Small intestine (tissue), 7 donors: Measurements from ENCODE around the gene ACBD6. TPM values are rescaled to one million over a fixed set of nuclear protein-coding genes. Genes with fewer than 3 reads are reported as not detected.

Experiments used
- DNase-seq, 2 donors: peaks; one replicate each; pipeline versions ENCODE4 v3.0.0 to v3.0.0-alpha.2; 2013
- FAIRE-seq: peaks from 2 replicates; lab custom pipeline; 2012; peaks lifted over from hg19 to GRCh38; lab: Jason Lieb, UNC
- H3K27ac ChIP-seq, 3 donors: one replicate each; pipeline ENCODE4 v1.5.1; 2013; ENCODE audit warnings: low read length in 2 of 3, mild to moderate bottlenecking in 2 of 3, control low read depth in 1 of 3, inconsistent platforms in 1 of 3, low read depth in 1 of 3, moderate library complexity in 1 of 3
- H3K27me3 ChIP-seq, 3 donors: one replicate each; pipeline ENCODE4 v1.6.1; 2013; ENCODE audit warnings: low read length in 3 of 3, inconsistent platforms in 1 of 3; ENCODE audit not compliant: control insufficient read depth in 3 of 3, insufficient read depth in 3 of 3
- H3K36me3 ChIP-seq, 3 donors: one replicate each; pipeline ENCODE4 v1.6.1; 2013; ENCODE audit warnings: low read length in 3 of 3, inconsistent platforms in 1 of 3, low read depth in 1 of 3, mild to moderate bottlenecking in 1 of 3, moderate library complexity in 1 of 3; ENCODE audit not compliant: control insufficient read depth in 3 of 3, insufficient read depth in 2 of 3
- H3K4me1 ChIP-seq, 3 donors: one replicate each; pipeline ENCODE4 v1.6.1; 2013; ENCODE audit warnings: low read length in 2 of 3, inconsistent platforms in 1 of 3, low read depth in 1 of 3, mild to moderate bottlenecking in 1 of 3, moderate library complexity in 1 of 3; ENCODE audit not compliant: control insufficient read depth in 3 of 3, insufficient read depth in 2 of 3
- H3K4me3 ChIP-seq, 3 donors: one replicate each; pipeline ENCODE4 v1.5.1; 2013; ENCODE audit warnings: low read length in 3 of 3, control low read depth in 1 of 3, inconsistent platforms in 1 of 3, low read depth in 1 of 3, mild to moderate bottlenecking in 1 of 3, moderate library complexity in 1 of 3
- H3K9me3 ChIP-seq, 2 donors: one replicate each; pipeline ENCODE4 v1.6.1; 2013; ENCODE audit warnings: low read depth in 1 of 2, low read length in 1 of 2; ENCODE audit not compliant: control insufficient read depth in 2 of 2, insufficient read depth in 1 of 2
- WGBS, 3 donors: extraction: QIAGEN DNeasy Blood & Tissue Kit; methylation state at CpG; one replicate each; pipeline ENCODE4 v1.1.7; 2013; 5-methylcytosine and 5-hydroxymethylcytosine counted together
- polyA plus RNA-seq, 4 donors: library from polyadenylated mRNA; stranded (reverse) in 3 of 4; unstranded in 1 of 4; fragments of 200-250 nt in 3 of 4; fragments of 120-200 nt in 1 of 4; gene quantifications; one replicate each; pipeline versions ENCODE4 v1.2.1 to v1.2.3, GENCODE V29; 2013
- donor health status: healthy with polysubstance abuse.
- donor health status: control.
- donor health status: control.
- donor health status: Bipolar disorder and iron deficiency.
- donor health status: healthy.

The ACBD6 gene
- polyA plus RNA-seq, 4 donors, result 12.7 to 49.5 (median 20.7) TPM

DNA sequence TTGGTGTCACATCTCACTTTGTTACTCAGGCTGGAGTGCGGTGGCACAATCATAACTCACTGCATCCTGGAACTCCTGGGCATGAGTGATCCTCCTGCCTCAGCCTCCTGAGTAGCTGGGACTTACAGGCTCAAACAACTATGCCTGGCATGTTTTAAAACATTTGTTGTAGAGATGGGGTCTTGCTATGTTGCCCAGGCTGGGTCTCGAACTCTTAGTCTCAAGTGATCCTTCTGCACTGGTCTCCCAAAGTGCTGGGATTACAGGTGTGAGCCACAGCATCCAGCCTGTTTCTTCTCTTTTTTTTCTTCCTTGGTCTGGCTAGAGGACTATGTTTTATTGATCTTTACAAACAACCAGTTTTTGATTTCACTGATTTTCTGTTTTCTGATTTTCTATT lies 207.7 kb downstream of the ACBD6 start:
- Histone ChIP-seq H3K27me3 (no peaks in the 10 kb centered on the region), H3K27ac (no peak overlapping the region), H3K4me1 (no peaks in the 10 kb centered on the region), H3K36me3 (peaks cover 0 to 11% (median 0%) of the 10 kb centered on the region in 3 donors), H3K4me3 (no peak overlapping the region), H3K9me3 (peaks cover 0 to 3% of the 10 kb centered on the region in 2 donors)
- FAIRE-seq, result no peak
- no peak for DNase-seq
- WGBS, 3 donors, result 97 to 100% (median 98%) methylated on average over 2 of the region's 2 CpGs

GRCh38 chr1:180291004-180291403 lies 211.4 kb downstream of the ACBD6 start:
- FAIRE-seq, result no peak
- 4 to 61% (median 37%) methylated on average over 1 of the region's 1 CpG for WGBS, 3 donors
- Histone ChIP-seq H3K4me1 (peaks cover 0 to 3% (median 0%) of the 10 kb centered on the region in 3 donors), H3K36me3 (peaks cover 0 to 14% (median 0%) of the 10 kb centered on the region in 3 donors), H3K27ac (no peak overlapping the region), H3K9me3 (peaks cover 0 to 3% of the 10 kb centered on the region in 2 donors), H3K4me3 (no peak overlapping the region), H3K27me3 (no peaks in the 10 kb centered on the region)
- peak in 1 of 2 donors; percentile 43 for DNase-seq

DNA sequence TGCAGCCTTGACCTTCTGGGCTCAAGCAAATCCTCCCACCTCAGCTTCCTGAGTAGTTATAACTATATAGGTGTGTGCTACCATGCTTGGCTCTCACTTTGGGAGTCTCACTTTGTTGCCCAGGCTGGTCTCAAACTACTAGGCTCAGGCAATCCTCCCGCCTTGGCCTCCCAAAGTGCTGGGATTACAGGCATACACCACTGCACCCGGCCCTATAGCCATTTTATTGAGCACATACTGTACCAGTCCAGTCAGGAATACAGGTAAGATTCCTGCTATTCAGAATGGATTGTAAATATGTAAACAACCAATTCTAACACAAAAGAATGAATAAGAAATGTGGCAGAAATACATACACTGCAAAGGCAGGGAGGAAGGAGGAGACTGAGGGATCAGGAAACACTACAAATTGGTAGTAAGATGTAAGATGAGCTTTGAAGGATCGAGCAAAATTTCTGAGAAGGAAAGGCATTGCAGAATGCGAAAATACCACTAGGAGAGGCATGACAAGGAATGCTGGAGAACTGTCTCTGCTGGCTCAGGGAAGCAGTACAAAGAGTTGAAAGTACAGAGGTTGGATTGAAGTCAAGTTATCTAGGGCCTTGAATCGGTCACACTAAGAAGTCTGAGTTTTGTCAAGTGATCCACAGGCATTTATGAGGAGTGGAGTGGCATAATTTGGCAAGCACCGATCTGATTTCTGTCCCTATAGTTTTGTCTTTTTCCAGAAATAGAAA lies 211.9 kb downstream of the ACBD6 start:
- DNase-seq (peak in 1 of 2 donors; percentile 26), FAIRE-seq (no peak)
- Histone ChIP-seq H3K27me3 (no peaks in the 10 kb centered on the region), H3K4me3 (no peak overlapping the region), H3K4me1 (peaks cover 0 to 3% (median 0%) of the 10 kb centered on the region in 3 donors), H3K9me3 (peaks cover 0 to 3% of the 10 kb centered on the region in 2 donors), H3K36me3 (peaks cover 0 to 14% (median 0%) of the 10 kb centered on the region in 3 donors), H3K27ac (no peak overlapping the region)
- WGBS, 3 donors, result 88 to 94% (median 94%) methylated on average over 6 of the region's 6 CpGs

DNA sequence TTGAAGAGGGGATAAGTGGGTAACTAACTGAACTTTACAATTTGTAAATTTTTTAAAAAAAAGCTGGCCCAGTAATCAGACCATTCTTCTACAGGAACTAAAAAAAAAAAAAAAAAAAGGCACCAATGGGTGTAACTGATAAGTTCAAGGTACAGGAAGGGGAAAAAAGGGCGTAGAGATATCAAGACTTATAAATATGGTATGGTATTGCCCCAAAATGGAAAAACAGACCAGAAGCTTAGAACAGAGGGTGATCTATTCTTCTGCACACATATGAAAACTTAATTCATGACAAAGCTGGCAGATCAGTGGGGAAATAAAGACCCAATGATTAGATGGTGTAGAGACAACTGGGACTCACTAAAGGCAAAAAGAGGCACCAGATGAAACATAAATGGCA lies 213.4 kb downstream of the ACBD6 start:
- H3K4me3 ChIP-seq, result no peak overlapping the region
- peaks cover 0 to 12% (median 0%) of the 10 kb centered on the region in 3 donors for H3K36me3 ChIP-seq
- no peaks in the 10 kb centered on the region for H3K27me3 ChIP-seq
- H3K27ac ChIP-seq, result no peak overlapping the region
- peaks cover 0 to 3% of the 10 kb centered on the region in 2 donors for H3K9me3 ChIP-seq
- DNase-seq, result no peak
- WGBS, 3 donors, result 22 to 57% (median 47%) methylated on average over 1 of the region's 1 CpG
- H3K4me1 ChIP-seq, result peaks cover 0 to 3% (median 0%) of the 10 kb centered on the region in 3 donors
- FAIRE-seq, result no peak

DNA sequence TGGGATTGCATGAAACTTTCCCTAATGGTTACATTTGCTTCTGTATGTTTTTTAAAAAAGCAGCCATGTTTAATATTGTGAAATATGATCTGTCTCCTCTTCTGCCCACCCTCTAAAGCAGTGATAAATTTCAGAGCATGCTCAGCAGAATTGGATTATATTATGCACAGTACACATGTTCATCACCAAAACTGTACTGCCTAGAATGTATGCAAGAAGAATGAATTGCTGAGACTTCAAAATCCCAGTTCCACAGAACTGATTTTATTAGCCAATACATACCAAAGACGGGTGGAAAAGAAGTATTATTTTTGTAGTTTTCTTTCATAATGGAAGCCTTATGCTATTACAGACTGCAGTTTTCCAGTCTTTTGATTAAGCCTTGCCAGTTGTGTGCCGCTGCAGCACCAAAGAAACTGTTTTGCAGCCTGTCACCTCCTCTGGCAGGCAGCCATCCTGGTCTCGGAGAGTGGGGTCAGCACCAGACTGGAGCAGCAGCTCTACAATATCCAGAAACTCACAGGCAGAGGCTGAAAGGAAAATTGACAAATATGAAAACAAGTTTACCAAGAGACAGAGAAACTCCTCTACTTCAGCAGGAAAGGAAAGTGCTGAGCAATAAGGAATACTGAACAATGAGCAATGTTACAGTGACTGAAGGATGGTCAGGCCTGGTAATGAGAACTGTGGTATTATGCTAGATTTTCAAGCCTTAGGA lies 214.2 kb downstream of the ACBD6 start:
- Histone ChIP-seq H3K36me3 (peaks cover 0 to 10% (median 0%) of the 10 kb centered on the region in 3 donors), H3K4me1 (peaks cover 0 to 3% (median 0%) of the 10 kb centered on the region in 3 donors), H3K9me3 (no peaks in the 10 kb centered on the region), H3K4me3 (no peak overlapping the region), H3K27ac (no peak overlapping the region), H3K27me3 (no peaks in the 10 kb centered on the region)
- FAIRE-seq (no peak), DNase-seq (no peak)
- 78 to 92% (median 84%) methylated on average over 3 of the region's 3 CpGs for WGBS, 3 donors

- no peaks in the 10 kb centered on the region for H3K9me3 ChIP-seq
- peaks cover 0 to 3% (median 0%) of the 10 kb centered on the region in 3 donors for H3K4me1 ChIP-seq
- H3K4me3 ChIP-seq, result no peak overlapping the region
- DNase-seq (no peak), FAIRE-seq (no peak)
- no peak overlapping the region for H3K27ac ChIP-seq
- peaks cover 0 to 10% (median 0%) of the 10 kb centered on the region in 3 donors for H3K36me3 ChIP-seq
- no peaks in the 10 kb centered on the region for H3K27me3 ChIP-seq
Observed at GRCh38 chr1:180286417-180286816, 216.0 kb downstream of the ACBD6 start.

DNA sequence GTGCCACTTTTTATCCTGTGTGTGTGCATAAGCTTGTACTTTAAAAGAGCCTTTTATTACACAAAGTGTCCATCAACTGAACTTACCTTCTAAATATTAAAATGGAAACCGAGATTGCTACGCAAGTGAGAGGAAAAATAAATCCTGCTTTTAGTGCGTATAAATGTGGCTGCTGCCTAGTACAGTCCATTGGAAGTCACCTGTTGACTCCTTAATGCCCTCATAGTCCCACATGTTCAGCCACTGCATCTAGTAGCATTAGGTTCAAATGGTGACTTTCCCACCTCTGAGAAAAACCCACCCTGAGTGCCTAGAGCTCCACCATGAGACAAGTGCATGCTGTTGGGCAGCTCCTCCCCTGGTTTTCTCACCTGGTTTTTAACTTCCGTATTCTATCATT lies 219.3 kb downstream of the ACBD6 start:
- peaks cover 0 to 15% (median 3%) of the 10 kb centered on the region in 3 donors for H3K36me3 ChIP-seq
- H3K4me1 ChIP-seq, result no peaks in the 10 kb centered on the region
- DNase-seq (no peak), FAIRE-seq (no peak)
- no peaks in the 10 kb centered on the region for H3K9me3 ChIP-seq
- H3K4me3 ChIP-seq, result no peak overlapping the region
- WGBS, 3 donors, result 90 to 97% (median 95%) methylated on average over 4 of the region's 4 CpGs
- H3K27me3 ChIP-seq, result no peaks in the 10 kb centered on the region
- no peak overlapping the region for H3K27ac ChIP-seq

DNA sequence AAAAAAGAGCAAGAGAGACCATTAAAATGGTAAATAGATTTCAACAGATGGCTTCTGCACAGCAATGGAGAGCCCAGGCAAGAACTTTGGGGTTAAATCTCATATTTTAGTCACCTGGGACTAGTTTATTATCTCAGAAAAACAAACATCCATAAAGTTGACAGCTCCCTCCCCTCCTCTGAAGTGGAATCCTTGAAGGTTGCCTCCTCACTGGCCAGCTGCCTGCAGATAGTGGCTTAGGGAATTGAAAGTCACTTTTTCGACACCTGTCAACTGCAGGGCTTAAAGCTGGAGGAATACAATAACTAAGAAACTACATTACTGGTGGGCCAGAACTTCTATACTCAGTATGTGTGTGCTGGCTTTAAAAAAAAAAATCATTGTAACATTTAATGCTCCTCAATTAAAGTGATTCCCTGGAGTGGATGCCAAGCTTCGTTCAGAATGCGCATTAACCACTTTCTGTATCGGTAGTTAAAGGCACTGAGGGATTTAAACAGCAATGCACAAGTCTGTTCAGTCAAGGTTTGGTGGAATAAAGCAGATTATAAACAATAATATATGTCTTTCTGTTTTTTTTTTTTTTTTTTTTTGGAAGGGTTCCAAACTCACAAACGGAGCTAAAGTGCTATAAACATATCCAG lies 219.9 kb downstream of the ACBD6 start:
- H3K9me3 ChIP-seq, result no peaks in the 10 kb centered on the region
- WGBS, 3 donors, result 73 to 80% (median 76%) methylated on average over 5 of the region's 5 CpGs
- peaks cover 0 to 18% (median 3%) of the 10 kb centered on the region in 3 donors for H3K36me3 ChIP-seq
- no peak for FAIRE-seq
- no peak overlapping the region for H3K27ac ChIP-seq
- no peaks in the 10 kb centered on the region for H3K27me3 ChIP-seq
- DNase-seq, result no peak
- H3K4me3 ChIP-seq, result no peak overlapping the region
- H3K4me1 ChIP-seq, result no peaks in the 10 kb centered on the region
